Nephron (organoid): ENCODE data around the gene SLC46A2.

ENCODE experiments used
- H3K27ac Mint-ChIP-seq, 3 experiments: 2 replicates each; pipeline ENCODE4 v1.8.0; 2020; ENCODE audit warnings: mixed read lengths in 3 of 3, mild to moderate bottlenecking in 2 of 3, moderate library complexity in 1 of 3
- H3K27me3 Mint-ChIP-seq: 2 replicates; pipeline ENCODE4 v1.8.0; 2021; ENCODE audit warnings: low read depth, mild to moderate bottlenecking, moderate library complexity, mixed read lengths
- H3K36me3 Mint-ChIP-seq: 2 replicates; pipeline ENCODE4 v1.8.0; 2020; ENCODE audit warnings: low read depth, mixed read lengths
- H3K4me1 Mint-ChIP-seq: 2 replicates; pipeline ENCODE4 v1.8.0; 2020; ENCODE audit warnings: mixed read lengths
- H3K4me3 Mint-ChIP-seq, 3 experiments: 2 replicates each; pipeline ENCODE4 v1.8.0; 2020; ENCODE audit warnings: mild to moderate bottlenecking in 3 of 3, mixed read lengths in 3 of 3, moderate library complexity in 2 of 3
- H3K9me3 Mint-ChIP-seq: 2 replicates; pipeline ENCODE4 v1.8.0; 2020; ENCODE audit warnings: mixed read lengths
- CTCF ChIP-seq, 3 experiments: fragments of 200-600 bp; sonication (generic); IDR thresholded peaks; one replicate each; pipeline ENCODE4 v1.5.0; 2021; ENCODE audit warnings: antibody characterized with exemption in 3 of 3; ENCODE audit not compliant: unreplicated experiment in 3 of 3

SLC46A2 gene

GRCh38 chr9:112850840-112851239 is 39.8 kb downstream of the SLC46A2 start:
- peaks cover 17% of the 10 kb centered on the region for H3K36me3 Mint-ChIP-seq
- H3K4me1 Mint-ChIP-seq: peaks cover 32% of the 10 kb centered on the region
- H3K27me3 Mint-ChIP-seq: no peaks in the 10 kb centered on the region
- TF ChIP-seq CTCF (IDR thresholded peaks at IDR 0.05; ENCODE audit: unreplicated experiment in 3 of 3): no peak
- no peak overlapping the region for H3K4me3 Mint-ChIP-seq
- no peak overlapping the region for H3K27ac Mint-ChIP-seq
- no peaks in the 10 kb centered on the region for H3K9me3 Mint-ChIP-seq

- no peaks in the 10 kb centered on the region for H3K27me3 Mint-ChIP-seq
- H3K9me3 Mint-ChIP-seq: no peaks in the 10 kb centered on the region
- TF ChIP-seq CTCF (IDR thresholded peaks at IDR 0.05; ENCODE audit: unreplicated experiment in 3 of 3): no peak
- H3K4me1 Mint-ChIP-seq: peaks cover 29% of the 10 kb centered on the region
- H3K27ac Mint-ChIP-seq: no peak overlapping the region
- peaks cover 26% of the 10 kb centered on the region for H3K36me3 Mint-ChIP-seq
- H3K4me3 Mint-ChIP-seq: no peak overlapping the region
Measured at GRCh38 chr9:112849363-112849922, 41.2 kb downstream of the SLC46A2 start.

DNA sequence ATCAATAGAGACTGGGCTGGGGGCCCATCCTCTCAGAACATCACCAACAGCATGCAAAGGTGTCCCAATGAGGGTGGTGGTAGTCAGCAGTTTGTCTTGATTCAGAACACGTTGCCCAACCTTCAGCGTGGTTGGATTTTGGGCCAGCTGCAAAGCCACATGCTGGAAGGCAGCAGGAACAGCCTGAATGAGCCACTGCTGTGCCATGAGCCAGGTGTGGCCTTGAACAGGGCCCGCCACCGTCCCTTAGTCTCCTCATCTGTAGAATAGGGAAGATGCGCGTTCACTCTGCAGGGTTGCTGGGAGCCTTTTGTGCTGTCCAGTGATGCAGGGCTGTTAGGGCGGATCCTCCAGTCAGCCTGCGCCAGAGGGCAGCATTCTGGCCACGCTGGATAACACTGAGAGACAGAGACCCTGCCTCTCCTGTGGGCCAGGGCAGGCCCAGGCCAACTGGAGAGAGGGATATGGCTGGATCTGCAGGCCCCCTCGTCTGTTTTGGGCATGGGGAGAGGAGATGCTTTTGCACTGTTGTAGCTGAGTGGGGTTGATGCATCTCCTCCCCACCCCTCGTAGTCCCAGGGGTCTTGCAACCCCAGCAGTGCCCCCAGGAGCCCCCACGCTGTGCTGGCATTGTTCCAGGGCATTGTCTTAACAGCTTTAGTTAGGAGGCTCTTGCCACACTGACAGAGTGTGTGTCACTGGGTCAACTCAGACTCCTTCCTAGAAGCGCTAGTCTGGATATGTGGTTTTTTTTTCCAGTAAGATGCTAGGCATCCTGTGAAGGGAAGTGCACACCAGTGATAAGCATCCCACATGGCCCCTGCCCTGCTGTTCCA is 42.1 kb downstream of the SLC46A2 start:
- Mint-ChIP-seq H3K27me3 (no peaks in the 10 kb centered on the region), H3K9me3 (no peaks in the 10 kb centered on the region), H3K27ac (no peak overlapping the region), H3K4me3 (no peak overlapping the region), H3K36me3 (peaks cover 24% of the 10 kb centered on the region), H3K4me1 (peaks cover 28% of the 10 kb centered on the region)
- no peak for TF ChIP-seq CTCF (IDR thresholded peaks at IDR 0.05; ENCODE audit: unreplicated experiment in 3 of 3)

- TF ChIP-seq CTCF (IDR thresholded peaks at IDR 0.05; ENCODE audit: unreplicated experiment in 3 of 3): no peak
- Mint-ChIP-seq H3K36me3 (peaks cover 14% of the 10 kb centered on the region), H3K27ac (no peak overlapping the region), H3K4me1 (peaks cover 16% of the 10 kb centered on the region), H3K4me3 (no peak overlapping the region), H3K9me3 (no peaks in the 10 kb centered on the region), H3K27me3 (no peaks in the 10 kb centered on the region)
Measured at GRCh38 chr9:112846528-112847488, 43.9 kb downstream of the SLC46A2 start.

DNA sequence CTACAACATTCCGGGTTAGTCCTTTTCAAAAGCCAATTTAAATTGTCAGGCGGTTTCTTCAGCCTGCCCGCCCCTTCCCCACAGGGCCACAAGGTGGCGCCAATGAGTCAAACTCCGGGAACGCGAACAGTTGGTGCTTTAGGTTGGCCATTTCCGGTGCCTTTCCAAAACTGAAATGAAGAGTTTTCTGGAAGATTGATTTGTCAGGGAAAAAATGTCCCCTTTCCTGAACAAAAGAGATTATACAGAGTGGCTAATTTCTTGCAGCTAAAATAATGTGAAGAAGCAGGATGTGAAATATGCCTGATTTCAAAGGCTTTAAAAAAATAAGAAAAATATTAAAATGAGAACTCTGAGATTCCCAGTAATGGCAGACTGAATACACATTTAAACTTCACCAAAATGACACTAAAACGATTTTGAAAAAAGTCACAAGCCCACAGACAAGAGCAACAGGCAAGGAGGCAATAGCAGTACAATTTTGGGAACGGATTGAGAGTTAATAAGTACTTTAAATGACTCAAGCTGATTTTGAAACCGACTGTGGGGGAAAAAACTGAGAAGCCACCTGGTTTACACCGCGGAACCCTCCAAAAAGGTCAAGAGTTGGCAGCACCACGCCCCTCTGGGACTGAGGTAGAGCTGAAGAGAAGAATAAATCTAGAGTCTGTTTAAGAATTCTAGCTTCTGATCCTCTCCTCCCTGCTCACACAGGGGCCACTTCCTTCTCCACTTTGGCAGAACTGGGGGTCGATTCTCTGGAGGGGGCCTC is 45.7 kb downstream of the SLC46A2 start:
- Mint-ChIP-seq H3K36me3 (peaks cover 17% of the 10 kb centered on the region), H3K27me3 (no peaks in the 10 kb centered on the region), H3K9me3 (no peaks in the 10 kb centered on the region), H3K27ac (no peak overlapping the region), H3K4me1 (peaks cover 16% of the 10 kb centered on the region), H3K4me3 (no peak overlapping the region)
- TF ChIP-seq CTCF (IDR thresholded peaks at IDR 0.05; ENCODE audit: unreplicated experiment in 3 of 3): peak; percentile 96 to 98 (median 97)
